CD4-positive, CD25-positive, alpha-beta regulatory T cell (primary cell): Measurements from ENCODE around the gene SCG5. TPM values are rescaled to one million over a fixed set of nuclear protein-coding genes. Genes with fewer than 3 reads are reported as not detected.

Experiments used
- ATAC-seq, 2 donors: fragments of 150-1000 bp; cut with Tn5 transposase; one replicate each; pipeline ENCODE4 v1.10.0; 2021; ENCODE audit warnings: low read depth in 2 of 2, moderate number of reproducible peaks in 2 of 2, moderate library complexity in 1 of 2
- DNase-seq, 3 donors: peaks; one replicate each; pipeline versions ENCODE4 v3.0.0 to v3.0.0-alpha.2; 2012 to 2022; ENCODE audit warnings: mixed read lengths in 1 of 3
- H3K27ac ChIP-seq: one replicate; pipeline ENCODE4 v1.7.0; 2013; ENCODE audit warnings: mild to moderate bottlenecking, low read length; ENCODE audit not compliant: insufficient read depth, poor library complexity, severe bottlenecking
- H3K27me3 ChIP-seq: one replicate; pipeline ENCODE4 v1.7.0; 2013; ENCODE audit warnings: low read length; ENCODE audit not compliant: control insufficient read depth, insufficient read depth
- H3K36me3 ChIP-seq: one replicate; pipeline ENCODE4 v1.7.0; 2013; ENCODE audit warnings: mild to moderate bottlenecking, low read length, moderate library complexity; ENCODE audit not compliant: control insufficient read depth, insufficient read depth
- H3K4me1 ChIP-seq: 2 replicates; pipeline ENCODE4 v1.7.0; 2013; ENCODE audit warnings: mild to moderate bottlenecking, low read length; ENCODE audit not compliant: insufficient read depth, control insufficient read depth, poor library complexity, severe bottlenecking
- H3K4me3 ChIP-seq: one replicate; pipeline ENCODE4 v1.7.0; 2013; ENCODE audit warnings: low read depth, mild to moderate bottlenecking, low read length, moderate library complexity
- H3K9me3 ChIP-seq, 2 experiments: 1 replicate in 1 of 2; 2 replicates in 1 of 2; pipeline ENCODE4 v1.7.0; 2013; ENCODE audit warnings: low read length in 2 of 2, mild to moderate bottlenecking in 1 of 2, moderate library complexity in 1 of 2; ENCODE audit not compliant: control insufficient read depth in 2 of 2
- H3K27ac Mint-ChIP-seq, 3 donors: one replicate each; pipeline ENCODE4 v1.8.0; 2020 to 2022; ENCODE audit warnings: mild to moderate bottlenecking in 3 of 3, mixed read lengths in 3 of 3, moderate library complexity in 2 of 3
- H3K27me3 Mint-ChIP-seq: one replicate; pipeline ENCODE4 v1.8.0; 2022; ENCODE audit warnings: mild to moderate bottlenecking, mixed read lengths
- H3K36me3 Mint-ChIP-seq: one replicate; pipeline ENCODE4 v1.8.0; 2020; ENCODE audit warnings: mixed read lengths
- H3K4me1 Mint-ChIP-seq, 4 donors: one replicate each; pipeline ENCODE4 v1.8.0; 2020 to 2022; ENCODE audit warnings: mixed read lengths in 4 of 4, mild to moderate bottlenecking in 1 of 4
- H3K4me3 Mint-ChIP-seq, 4 donors: one replicate each; pipeline ENCODE4 v1.8.0; 2020 to 2022; ENCODE audit warnings: mild to moderate bottlenecking in 4 of 4, mixed read lengths in 4 of 4, moderate library complexity in 3 of 4
- H3K9me3 Mint-ChIP-seq, 7 donors: one replicate each; pipeline ENCODE4 v1.8.0; 2020 to 2022; ENCODE audit warnings: mixed read lengths in 7 of 7, mild to moderate bottlenecking in 3 of 7, moderate library complexity in 2 of 7
- polyA plus RNA-seq, 4 donors: library from polyadenylated mRNA; unstranded; fragments of 300-500 nt; fragmentation: Illumina TruSeq; gene quantifications; one replicate each; pipeline ENCODE4 v1.2.3, GENCODE V29; 2021
- total RNA-seq: library from RNA; stranded (reverse); gene quantifications from one replicate; pipeline ENCODE4 v1.2.3, GENCODE V29; 2022

SCG5 gene
- total and polyA plus RNA-seq, 5 donors from 2014 or later = 0.28 to 1.8 (median 0.86) TPM

DNA sequence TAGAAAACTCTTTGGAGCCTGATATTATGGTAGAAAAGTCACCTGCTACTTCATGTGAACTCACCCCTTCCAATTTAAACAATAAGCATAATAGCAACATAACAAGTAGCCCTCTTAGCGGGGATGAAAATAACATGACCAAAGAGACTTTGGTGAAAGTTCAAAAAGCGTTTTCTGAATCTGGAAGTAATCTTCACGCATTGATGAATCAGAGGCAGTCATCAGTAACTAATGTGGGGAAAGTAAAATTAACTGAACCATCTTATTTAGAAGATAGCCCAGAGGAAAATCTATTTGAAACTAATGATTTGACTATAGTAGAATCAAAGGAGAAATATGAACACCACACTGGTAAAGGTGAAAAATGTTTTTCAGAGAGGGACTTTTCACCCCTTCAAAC is 5.1 kb upstream of the SCG5 start:
- Mint-ChIP-seq H3K36me3 (peaks cover 19% of the 10 kb centered on the region), H3K27me3 (no peaks in the 10 kb centered on the region), H3K4me3 (no peak overlapping the region), H3K9me3 (no peaks in the 10 kb centered on the region), H3K27ac (peak overlapping the region in 1 of 3 donors; percentile 26), H3K4me1 (peaks cover 0 to 5% (median 3%) of the 10 kb centered on the region in 4 donors)
- peaks cover 20% of the 10 kb centered on the region for H3K36me3 ChIP-seq
- no peaks in the 10 kb centered on the region for H3K27me3 ChIP-seq
- no peak for DNase-seq
- H3K4me3 ChIP-seq = no peak overlapping the region
- H3K4me1 ChIP-seq = no peaks in the 10 kb centered on the region
- no peak overlapping the region for H3K27ac ChIP-seq
- no peak for ATAC-seq
- H3K9me3 ChIP-seq = no peaks in the 10 kb centered on the region

DNA sequence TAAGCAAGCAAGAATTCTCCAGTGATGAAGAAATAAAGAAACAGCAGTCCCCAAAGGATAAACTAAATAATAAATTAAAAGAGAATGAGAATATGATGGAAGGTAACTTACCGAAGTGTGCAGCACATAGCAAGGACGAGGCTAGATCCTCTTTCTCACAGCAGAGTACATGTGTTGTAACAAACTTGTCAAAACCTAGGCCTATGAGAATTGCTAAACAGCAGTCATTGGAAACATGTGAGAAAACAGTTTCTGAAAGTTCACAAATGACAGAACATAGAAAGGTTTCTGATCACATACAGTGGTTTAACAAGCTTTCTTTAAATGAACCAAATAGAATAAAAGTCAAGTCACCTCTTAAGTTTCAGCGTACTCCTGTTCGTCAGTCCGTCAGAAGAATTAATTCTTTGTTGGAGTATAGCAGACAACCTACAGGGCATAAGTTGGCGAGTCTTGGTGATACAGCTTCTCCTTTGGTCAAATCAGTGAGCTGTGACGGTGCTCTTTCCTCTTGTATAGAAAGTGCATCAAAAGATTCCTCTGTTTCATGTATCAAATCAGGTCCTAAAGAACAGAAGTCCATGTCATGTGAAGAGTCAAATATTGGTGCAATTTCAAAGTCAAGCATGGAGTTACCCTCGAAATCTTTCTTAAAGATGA is 4.5 kb upstream of the SCG5 start:
- Histone ChIP-seq H3K36me3 (peaks cover 20% of the 10 kb centered on the region), H3K27me3 (no peaks in the 10 kb centered on the region), H3K9me3 (no peaks in the 10 kb centered on the region), H3K4me1 (no peaks in the 10 kb centered on the region), H3K27ac (no peak overlapping the region), H3K4me3 (no peak overlapping the region)
- Mint-ChIP-seq H3K27ac (no peak overlapping the region), H3K27me3 (no peaks in the 10 kb centered on the region), H3K36me3 (peaks cover 19% of the 10 kb centered on the region), H3K9me3 (no peaks in the 10 kb centered on the region), H3K4me1 (peaks cover 0 to 5% (median 3%) of the 10 kb centered on the region in 4 donors), H3K4me3 (no peak overlapping the region)
- DNase-seq (no peak), ATAC-seq (no peak)

DNA sequence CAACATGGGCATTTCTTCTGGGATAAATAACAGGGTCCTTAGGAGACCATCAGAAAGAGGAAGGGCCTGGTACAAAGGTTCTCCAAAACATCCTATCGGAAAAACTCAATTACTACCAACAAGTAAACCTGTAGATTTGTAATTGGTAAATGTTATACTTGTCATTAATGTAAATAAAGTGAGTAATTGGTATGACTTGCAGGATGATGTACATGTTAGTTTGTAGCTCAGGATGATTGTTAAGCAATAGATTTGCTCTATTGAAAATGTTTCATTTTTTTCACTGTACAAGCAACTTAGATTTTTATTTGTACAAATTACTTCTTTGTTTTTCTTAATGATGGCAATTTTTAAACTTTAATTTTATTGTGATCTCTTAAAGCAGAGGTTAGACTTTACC is 3.8 kb upstream of the SCG5 start:
- Histone ChIP-seq H3K4me1 (no peaks in the 10 kb centered on the region), H3K4me3 (no peak overlapping the region), H3K36me3 (peaks cover 20% of the 10 kb centered on the region), H3K27ac (no peak overlapping the region), H3K27me3 (no peaks in the 10 kb centered on the region), H3K9me3 (no peaks in the 10 kb centered on the region)
- Mint-ChIP-seq H3K4me3 (no peak overlapping the region), H3K4me1 (peaks cover 0 to 5% (median 3%) of the 10 kb centered on the region in 4 donors), H3K36me3 (peaks cover 19% of the 10 kb centered on the region), H3K27me3 (no peaks in the 10 kb centered on the region), H3K27ac (no peak overlapping the region), H3K9me3 (no peaks in the 10 kb centered on the region)
- no peak for DNase-seq
- no peak for ATAC-seq

DNA sequence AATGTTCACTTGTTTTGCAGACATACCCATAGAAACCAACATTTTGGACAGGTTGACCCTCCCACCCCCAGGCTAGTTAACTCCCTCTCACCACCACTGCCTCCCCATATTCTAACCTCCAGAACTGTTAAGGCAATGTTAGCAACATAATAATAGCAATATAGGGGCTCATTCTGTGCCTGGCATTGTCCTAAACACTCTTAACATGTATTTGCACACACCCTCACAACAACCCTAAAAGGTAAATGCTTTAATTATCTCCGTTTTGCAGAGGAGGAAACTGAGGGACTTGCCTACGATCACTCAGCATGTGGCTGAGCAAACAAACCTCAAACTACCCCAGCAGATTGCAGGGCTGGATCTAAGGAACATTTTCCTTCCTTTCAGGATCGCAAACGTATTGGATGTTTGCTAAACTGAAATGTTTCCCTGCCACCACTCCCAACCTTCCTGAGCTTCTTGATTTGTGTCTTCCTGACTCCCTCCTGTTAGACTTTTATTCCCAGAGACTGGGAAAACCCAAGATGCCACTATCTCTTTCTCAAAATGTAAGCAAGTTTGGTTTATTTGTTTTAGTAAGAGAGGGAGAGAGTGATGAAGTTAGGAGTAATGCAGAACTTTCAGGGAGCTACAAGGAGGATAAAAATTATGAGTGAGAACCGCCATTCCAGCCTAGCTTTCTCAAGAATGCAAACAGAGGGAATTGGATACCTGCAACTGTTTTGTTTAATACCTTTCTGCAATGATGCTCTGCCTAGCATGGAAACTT is 1.3 kb downstream of the SCG5 start:
- Mint-ChIP-seq H3K27ac (no peak overlapping the region), H3K27me3 (no peaks in the 10 kb centered on the region), H3K9me3 (no peaks in the 10 kb centered on the region), H3K4me1 (peaks cover 0 to 7% (median 2%) of the 10 kb centered on the region in 4 donors), H3K4me3 (no peak overlapping the region), H3K36me3 (peaks cover 4% of the 10 kb centered on the region)
- no peaks in the 10 kb centered on the region for H3K9me3 ChIP-seq
- no peak for ATAC-seq
- no peak overlapping the region for H3K27ac ChIP-seq
- no peak overlapping the region for H3K4me3 ChIP-seq
- no peaks in the 10 kb centered on the region for H3K36me3 ChIP-seq
- DNase-seq = no peak
- H3K4me1 ChIP-seq = no peaks in the 10 kb centered on the region
- H3K27me3 ChIP-seq = no peaks in the 10 kb centered on the region

DNA sequence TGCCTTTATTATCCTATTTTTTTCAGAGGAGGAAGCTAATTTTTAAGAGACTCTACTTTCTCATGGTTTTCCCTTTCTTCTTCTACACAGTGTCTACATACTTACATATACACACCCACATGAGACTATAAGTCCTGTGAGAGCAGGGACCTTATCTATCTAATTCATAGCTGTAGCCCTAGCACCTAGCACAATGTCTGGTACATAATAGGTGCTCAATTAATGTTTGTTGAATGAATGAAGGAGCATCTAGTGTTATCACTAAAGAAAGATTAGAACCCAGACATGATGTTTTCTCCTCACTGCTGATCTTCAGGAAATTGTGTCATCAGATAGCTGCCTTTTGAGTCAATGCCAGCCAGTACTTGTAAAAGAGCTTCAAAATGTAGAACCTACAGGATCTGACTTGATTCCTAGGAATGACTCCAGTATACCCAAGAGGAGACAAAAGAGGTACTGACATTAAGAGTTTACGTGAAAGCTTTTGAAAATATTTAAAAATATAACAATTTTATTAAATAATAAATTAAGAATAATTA is 2.5 kb downstream of the SCG5 start:
- H3K4me3 ChIP-seq = no peak overlapping the region
- peaks cover 0 to 7% (median 2%) of the 10 kb centered on the region in 4 donors for H3K4me1 Mint-ChIP-seq
- no peaks in the 10 kb centered on the region for H3K27me3 Mint-ChIP-seq
- no peaks in the 10 kb centered on the region for H3K9me3 Mint-ChIP-seq
- no peak overlapping the region for H3K27ac Mint-ChIP-seq
- no peaks in the 10 kb centered on the region for H3K27me3 ChIP-seq
- no peak overlapping the region for H3K4me3 Mint-ChIP-seq
- H3K36me3 Mint-ChIP-seq = peaks cover 4% of the 10 kb centered on the region
- ATAC-seq (no peak), DNase-seq (no peak)
- H3K27ac ChIP-seq = no peak overlapping the region
- H3K9me3 ChIP-seq = no peaks in the 10 kb centered on the region
- H3K4me1 ChIP-seq = no peaks in the 10 kb centered on the region
- peaks cover 6% of the 10 kb centered on the region for H3K36me3 ChIP-seq

DNA sequence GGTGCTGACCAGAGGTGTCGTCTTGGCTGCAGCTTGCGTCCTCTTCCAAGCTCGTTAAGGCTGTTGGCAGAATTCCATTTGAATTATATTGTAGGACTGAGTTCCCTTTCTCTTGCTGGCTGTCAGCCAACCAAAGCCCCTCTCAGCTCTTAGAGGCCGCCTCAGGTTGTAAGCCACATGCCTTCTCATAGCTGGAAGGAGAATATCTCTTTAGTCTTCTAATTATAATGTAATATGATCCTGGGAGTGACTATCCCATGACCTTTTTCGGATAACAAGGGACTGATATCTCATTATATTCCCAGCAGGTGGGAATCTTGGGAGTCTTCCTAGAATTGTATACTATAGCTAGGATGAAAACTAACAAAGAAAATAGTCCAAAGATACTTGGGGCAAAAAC is 4.8 kb downstream of the SCG5 start:
- H3K4me3 Mint-ChIP-seq = no peak overlapping the region
- no peak overlapping the region for H3K4me3 ChIP-seq
- ATAC-seq (no peak), DNase-seq (no peak)
- no peaks in the 10 kb centered on the region for H3K27me3 ChIP-seq
- no peaks in the 10 kb centered on the region for H3K4me1 ChIP-seq
- no peaks in the 10 kb centered on the region for H3K9me3 ChIP-seq
- H3K9me3 Mint-ChIP-seq = no peaks in the 10 kb centered on the region
- H3K27me3 Mint-ChIP-seq = no peaks in the 10 kb centered on the region
- no peaks in the 10 kb centered on the region for H3K36me3 Mint-ChIP-seq
- H3K4me1 Mint-ChIP-seq = peaks cover 0 to 6% (median 2%) of the 10 kb centered on the region in 4 donors
- no peak overlapping the region for H3K27ac ChIP-seq
- peak overlapping the region in 1 of 3 donors; percentile 9 for H3K27ac Mint-ChIP-seq
- H3K36me3 ChIP-seq = peaks cover 6% of the 10 kb centered on the region

DNA sequence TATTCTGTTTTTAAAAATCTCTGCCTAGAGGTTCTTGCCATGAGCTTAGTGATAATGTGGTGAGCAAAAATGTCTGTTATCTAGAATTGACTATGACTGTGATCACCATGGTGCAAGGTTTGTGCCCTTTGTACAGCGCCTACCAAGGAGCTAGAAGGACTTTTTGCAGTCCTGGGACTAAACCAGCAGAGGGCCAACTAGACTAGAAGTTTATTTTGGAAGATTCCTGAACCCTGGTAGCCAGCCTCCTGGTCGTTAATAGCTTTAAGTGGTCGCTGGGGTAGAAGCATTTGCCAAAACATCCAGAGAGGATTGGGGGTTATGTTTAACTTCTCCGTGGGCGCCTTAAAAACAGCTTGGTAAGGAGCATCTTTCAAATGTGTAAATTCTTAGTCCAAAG is 7.8 kb downstream of the SCG5 start:
- Mint-ChIP-seq H3K9me3 (no peaks in the 10 kb centered on the region), H3K27ac (peak overlapping the region in 1 of 3 donors; percentile 13), H3K4me3 (no peak overlapping the region), H3K36me3 (no peaks in the 10 kb centered on the region), H3K4me1 (peaks cover 0 to 9% (median 4%) of the 10 kb centered on the region in 4 donors), H3K27me3 (no peaks in the 10 kb centered on the region)
- Histone ChIP-seq H3K4me1 (no peaks in the 10 kb centered on the region), H3K27me3 (no peaks in the 10 kb centered on the region), H3K27ac (no peak overlapping the region), H3K36me3 (peaks cover 6% of the 10 kb centered on the region), H3K9me3 (no peaks in the 10 kb centered on the region), H3K4me3 (no peak overlapping the region)
- no peak for ATAC-seq
- no peak for DNase-seq
